ENCODE measurements around the gene MASP1.

DNA sequence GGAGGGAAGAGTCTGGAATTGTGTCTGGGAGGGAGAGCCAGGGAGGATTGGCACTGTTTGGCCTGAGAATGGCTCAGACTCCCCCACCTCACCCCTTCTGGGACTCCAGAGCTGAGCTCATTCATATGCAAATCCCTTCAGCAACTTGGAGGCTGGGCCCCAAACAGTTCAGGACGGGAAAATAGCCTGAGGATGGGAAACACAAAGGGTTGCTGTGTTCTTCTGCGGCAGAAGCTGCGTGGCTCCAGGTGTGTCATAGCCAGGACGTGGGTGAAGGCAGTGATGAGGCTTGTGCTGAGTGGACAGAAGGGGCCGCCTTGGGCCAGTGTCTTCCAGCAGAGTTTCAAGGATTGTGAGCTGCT lies 16.6 kb downstream of the MASP1 start:
- no peak for TF ChIP-seq POLR2A (IDR thresholded peaks at IDR 0.05)
- TF ChIP-seq, protein P1, sequence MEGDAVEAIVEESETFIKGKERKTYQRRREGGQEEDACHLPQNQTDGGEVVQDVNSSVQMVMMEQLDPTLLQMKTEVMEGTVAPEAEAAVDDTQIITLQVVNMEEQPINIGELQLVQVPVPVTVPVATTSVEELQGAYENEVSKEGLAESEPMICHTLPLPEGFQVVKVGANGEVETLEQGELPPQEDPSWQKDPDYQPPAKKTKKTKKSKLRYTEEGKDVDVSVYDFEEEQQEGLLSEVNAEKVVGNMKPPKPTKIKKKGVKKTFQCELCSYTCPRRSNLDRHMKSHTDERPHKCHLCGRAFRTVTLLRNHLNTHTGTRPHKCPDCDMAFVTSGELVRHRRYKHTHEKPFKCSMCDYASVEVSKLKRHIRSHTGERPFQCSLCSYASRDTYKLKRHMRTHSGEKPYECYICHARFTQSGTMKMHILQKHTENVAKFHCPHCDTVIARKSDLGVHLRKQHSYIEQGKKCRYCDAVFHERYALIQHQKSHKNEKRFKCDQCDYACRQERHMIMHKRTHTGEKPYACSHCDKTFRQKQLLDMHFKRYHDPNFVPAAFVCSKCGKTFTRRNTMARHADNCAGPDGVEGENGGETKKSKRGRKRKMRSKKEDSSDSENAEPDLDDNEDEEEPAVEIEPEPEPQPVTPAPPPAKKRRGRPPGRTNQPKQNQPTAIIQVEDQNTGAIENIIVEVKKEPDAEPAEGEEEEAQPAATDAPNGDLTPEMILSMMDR (IDR thresholded peaks at IDR 0.05) = no peak
